ENCODE data around the gene METTL8.
"Not testable (repeated sequence)": the region's sequence is repeated elsewhere in the genome, so short reads cannot be mapped to it uniquely, and the experiment has no call there.

Gene METTL8

DNA sequence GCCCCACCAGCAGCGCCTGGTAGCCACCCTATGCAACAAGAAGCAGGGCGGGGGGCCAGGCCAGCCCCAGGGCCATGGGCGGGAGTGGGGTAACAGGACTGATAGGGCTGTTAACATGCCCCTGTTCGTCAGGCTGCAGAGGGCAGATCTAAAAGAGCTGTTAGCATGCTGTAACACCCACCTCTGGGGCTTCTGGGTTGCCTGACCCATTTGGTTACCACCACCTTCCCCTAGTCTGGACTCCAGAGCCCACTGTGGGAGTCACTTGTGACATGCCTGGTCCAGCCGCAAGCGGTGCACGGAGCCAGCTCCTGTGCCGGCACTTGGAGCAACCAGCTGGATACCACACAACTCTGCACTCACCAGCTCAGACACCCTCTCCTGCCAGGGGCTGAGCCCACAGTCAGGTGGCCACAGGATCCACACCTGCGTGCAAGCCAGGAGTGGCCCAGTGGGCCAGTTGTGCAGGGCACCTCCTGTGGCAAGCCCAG is 2.1 kb downstream of the METTL8 start:
- H3K4me3 ChIP-seq (replicated peaks; ENCODE audit: low read depth, low read length) = no peak overlapping the region

DNA sequence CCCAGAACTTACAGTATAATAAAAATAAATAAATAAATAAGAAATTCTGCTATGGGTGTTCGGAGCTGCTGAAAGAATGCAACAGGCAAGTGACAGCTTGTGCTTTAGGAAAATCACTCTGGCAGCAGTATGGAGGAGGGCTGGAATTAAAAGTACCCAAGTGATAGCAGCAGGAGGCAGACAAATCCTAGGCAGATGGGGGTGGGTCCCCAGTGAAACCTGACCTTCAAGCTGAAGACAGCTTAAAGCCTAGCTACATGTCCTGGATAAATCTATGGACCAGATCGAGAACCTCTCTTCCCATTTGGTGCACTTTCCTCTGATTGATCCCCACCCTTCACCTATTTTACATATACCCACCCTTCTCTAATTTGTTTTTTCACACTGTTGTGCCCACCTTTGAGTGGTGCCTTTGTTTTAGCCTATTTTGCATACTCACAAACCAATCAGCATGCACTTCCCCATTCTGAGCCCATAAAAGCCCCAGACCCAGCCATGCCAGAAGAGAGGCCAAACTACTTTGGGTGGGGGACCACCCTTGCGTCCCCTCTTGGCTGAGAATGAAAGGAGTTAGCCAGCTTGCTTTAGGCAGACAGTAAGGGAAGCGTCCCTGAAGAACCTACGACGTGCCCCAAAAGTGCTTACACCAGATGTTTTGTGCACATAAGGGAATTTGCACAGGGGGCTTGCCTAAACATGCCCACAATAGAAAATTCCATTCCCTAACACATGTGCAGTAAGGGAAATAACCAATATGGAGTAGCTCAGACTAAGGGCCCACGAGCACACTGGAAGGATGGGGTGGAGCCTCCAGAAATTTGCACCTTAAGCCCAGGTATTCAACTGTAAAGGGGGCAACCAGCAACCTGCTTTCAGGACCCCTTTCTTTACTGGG is 3.0 kb downstream of the METTL8 start:
- no peak for DNase-seq (ENCODE audit: low read depth)
- no peak overlapping the region for H3K4me3 ChIP-seq (replicated peaks; ENCODE audit: low read depth, low read length)
- TF ChIP-seq, protein P1, sequence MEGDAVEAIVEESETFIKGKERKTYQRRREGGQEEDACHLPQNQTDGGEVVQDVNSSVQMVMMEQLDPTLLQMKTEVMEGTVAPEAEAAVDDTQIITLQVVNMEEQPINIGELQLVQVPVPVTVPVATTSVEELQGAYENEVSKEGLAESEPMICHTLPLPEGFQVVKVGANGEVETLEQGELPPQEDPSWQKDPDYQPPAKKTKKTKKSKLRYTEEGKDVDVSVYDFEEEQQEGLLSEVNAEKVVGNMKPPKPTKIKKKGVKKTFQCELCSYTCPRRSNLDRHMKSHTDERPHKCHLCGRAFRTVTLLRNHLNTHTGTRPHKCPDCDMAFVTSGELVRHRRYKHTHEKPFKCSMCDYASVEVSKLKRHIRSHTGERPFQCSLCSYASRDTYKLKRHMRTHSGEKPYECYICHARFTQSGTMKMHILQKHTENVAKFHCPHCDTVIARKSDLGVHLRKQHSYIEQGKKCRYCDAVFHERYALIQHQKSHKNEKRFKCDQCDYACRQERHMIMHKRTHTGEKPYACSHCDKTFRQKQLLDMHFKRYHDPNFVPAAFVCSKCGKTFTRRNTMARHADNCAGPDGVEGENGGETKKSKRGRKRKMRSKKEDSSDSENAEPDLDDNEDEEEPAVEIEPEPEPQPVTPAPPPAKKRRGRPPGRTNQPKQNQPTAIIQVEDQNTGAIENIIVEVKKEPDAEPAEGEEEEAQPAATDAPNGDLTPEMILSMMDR (IDR thresholded peaks at IDR 0.05; ENCODE audit: low read length, missing control alignments) = no peak

More for the DNA sequence above, 2.1 kb downstream of the METTL8 start:
- DNase-seq (ENCODE audit: low read depth) = no peak
- TF ChIP-seq, protein P1 (IDR thresholded peaks at IDR 0.05; ENCODE audit: low read length, missing control alignments) = no peak

DNA sequence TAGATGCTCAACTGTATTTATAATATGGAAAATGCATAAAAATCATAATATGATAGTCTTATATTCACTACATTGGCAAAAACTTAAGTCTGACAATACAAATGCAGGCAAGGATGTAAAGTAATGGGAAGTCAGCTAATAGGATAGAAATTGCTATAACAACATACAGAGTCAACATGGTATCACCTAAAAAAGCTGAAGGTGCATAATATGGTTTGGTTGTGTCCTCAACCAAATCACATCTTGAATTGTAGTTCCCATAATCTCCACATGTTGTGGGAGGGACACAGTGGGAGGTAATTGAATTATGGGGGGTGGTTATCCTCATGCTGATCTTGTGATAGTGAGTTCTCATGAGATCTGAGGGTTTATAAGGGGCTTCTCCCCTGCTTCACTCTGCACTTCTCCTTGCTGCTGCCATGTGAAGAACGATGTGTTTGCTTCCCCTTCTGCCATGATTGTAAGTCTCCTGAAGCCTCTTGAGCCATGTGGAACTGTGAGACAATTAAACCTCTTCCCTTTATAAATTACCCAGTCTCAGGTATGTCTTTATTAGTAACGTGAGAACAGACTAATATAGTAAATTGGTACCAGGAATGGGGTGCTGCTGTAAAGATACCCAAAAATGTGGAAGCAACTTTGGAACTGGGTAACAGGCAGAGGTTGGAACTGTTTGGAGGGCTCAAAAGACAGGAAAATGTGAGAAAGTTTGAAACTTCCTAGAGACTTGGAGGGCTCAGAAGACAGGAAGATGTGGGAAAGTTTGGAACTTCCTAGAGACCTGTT is 10.9 kb downstream of the METTL8 start:
- DNase-seq (ENCODE audit: low read depth); H3K4me3 ChIP-seq (replicated peaks; ENCODE audit: low read depth, low read length): not testable (repeated sequence)

DNA sequence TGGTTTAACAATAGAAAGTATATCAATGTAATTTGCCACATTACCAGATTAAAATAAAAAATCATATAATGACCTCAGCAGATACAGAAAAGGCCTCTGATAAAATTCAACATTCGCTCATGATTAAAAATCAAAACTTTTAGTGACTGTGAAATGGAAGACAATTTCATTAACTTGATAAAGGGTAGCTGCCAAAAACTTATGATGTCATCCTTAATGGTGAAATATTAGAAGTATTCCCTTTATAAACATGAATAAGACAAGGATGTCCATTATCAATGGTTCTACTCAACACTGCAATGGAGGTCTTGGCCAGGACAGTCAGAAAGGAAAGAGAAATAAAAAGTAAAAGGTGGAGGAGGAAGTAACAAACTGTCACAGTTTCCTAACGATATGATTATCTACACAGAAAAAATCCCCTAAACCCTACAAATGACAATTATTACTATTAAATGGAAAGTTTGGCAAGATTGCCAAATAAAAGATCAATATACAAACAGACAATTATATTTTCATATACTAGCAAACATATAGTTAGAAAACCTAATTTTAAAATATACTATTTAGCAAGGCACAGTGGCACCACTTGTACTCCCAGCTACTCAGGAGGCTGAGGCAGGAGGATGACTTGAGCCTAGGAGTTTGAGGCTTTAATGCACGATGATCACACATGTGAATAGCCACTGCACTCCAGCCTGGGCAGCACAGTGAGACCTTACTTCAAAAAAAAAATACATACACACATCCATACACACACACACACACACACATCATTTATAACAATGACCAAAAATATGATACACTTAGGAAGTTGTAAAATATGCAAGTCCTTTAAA is 12.8 kb downstream of the METTL8 start:
- TF ChIP-seq, protein P1 (IDR thresholded peaks at IDR 0.05; ENCODE audit: low read length, missing control alignments) = no peak
- DNase-seq (ENCODE audit: low read depth) = no peak
- H3K4me3 ChIP-seq (replicated peaks; ENCODE audit: low read depth, low read length) = no peak overlapping the region

DNA sequence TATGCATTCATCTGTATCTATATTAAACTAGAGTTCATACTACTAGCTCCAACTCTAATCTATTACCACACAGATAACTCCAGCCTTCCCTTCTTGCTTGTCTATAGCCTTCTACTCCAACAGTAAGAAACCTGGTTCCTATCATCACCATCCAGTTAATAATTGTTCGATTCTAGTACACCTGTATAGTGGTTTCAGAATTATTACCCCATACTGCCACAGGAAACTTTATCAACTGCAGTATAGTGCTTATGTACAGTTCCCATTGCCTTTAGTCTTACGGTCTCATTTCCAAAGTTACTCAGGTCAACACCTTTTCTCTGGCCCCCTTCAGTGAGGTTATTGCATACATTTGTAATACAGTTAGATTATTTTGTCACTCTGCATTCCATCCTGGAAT is 14.5 kb downstream of the METTL8 start:
- no peak for DNase-seq (ENCODE audit: low read depth)
- no peak overlapping the region for H3K4me3 ChIP-seq (replicated peaks; ENCODE audit: low read depth, low read length)
- TF ChIP-seq, protein P1 (IDR thresholded peaks at IDR 0.05; ENCODE audit: low read length, missing control alignments) = no peak

DNA sequence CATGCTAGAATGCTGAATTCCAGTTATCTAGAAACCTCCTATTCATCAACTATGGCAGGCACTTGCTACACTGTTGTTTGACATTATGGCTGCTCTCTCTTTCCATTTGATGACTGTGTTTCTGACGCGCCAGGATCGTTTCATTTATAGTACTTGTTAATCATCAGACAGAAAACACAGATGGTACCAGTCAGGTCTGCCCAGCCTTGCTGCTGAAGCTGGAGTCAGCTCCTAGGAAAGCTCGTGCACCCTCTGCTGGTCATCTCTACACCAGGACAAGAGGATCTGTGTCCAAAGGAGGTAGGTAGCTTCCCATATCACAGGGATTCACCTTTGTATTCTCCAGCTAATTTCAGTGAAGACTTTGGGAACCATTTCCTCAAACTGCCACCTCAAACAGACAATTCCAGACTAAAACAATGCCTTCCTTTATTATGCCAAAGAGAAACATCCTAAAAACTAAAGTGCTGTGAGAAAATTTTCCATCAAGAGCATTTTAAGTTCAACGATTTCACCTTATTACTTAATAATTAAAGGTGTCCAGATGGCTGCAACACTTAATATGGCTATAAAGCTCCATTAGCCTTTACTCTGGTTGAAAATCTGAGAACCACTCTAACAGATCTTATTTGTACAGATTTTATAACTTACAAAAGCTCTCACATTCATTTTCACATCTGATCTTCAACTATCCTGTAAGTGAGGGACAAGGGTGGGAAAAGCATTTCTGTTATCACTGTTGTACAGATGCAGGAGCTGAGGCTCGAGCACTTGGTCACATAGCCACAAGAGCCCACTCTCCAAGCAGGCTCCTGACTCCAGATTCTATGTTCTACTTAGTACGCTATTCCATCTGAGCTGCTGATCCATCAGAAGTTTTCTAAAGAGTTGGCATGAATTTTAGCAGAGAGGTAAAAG is 17.5 kb downstream of the METTL8 start:
- no peak overlapping the region for H3K4me3 ChIP-seq (replicated peaks; ENCODE audit: low read depth, low read length)
- TF ChIP-seq, protein P1 (IDR thresholded peaks at IDR 0.05; ENCODE audit: low read length, missing control alignments) = peak; percentile 97
- peak; percentile 97 for DNase-seq (ENCODE audit: low read depth)

DNA sequence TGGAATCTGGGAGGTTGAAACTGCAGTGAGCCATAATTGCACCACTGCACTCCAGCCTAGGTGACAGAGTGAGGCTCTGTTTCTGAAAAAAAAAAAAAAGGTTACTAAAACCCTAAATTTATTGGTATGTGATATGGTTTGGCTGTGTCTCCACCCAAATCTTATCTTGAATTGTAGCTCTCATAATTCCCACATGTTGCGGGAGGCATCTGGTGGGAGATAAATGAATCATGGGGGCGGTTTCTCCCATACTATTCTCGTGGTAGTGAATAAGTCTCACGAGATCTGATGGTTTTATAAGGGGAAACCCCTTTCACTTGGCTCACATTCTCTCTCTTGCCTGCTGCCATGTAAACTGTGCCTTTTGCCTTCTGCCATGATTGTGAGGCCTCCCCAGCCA is 19.1 kb downstream of the METTL8 start:
- H3K4me3 ChIP-seq (replicated peaks; ENCODE audit: low read depth, low read length); DNase-seq (ENCODE audit: low read depth): not testable (repeated sequence)

All from fibroblast of pulmonary artery (primary cell).